H1 (cell line): Measurements from ENCODE around the gene CYP4F3. TPM values are rescaled to one million over a fixed set of nuclear protein-coding genes. Genes with fewer than 3 reads are reported as not detected.
"Not testable (repeated sequence)": the region's sequence is repeated elsewhere in the genome, so short reads cannot be mapped to it uniquely, and the experiment has no call there.

Experiments used
- CTCF ChIA-PET: fragments of 300-600 bp; sonication (Branson Sonifier 250); formaldehyde crosslinking; loops from one replicate; lab custom pipeline; 2021; ENCODE audit not compliant: partially characterized antibody; lab: Charles Lee
- POLR2A ChIA-PET: fragments of 300-600 bp; sonication (Branson Sonifier 250); formaldehyde crosslinking; loops from one replicate; lab custom pipeline; 2021; ENCODE audit warnings: inconsistent platforms; ENCODE audit not compliant: partially characterized antibody; lab: Charles Lee
- DNase-seq, 2 experiments: peaks; one replicate each; pipeline versions ENCODE4 v3.0.0 to v3.0.0-alpha.2; 2010 to 2022; ENCODE audit warnings: low spot score in 2 of 2, low read depth in 1 of 2, mixed read lengths in 1 of 2
- FAIRE-seq: peaks from 2 replicates; lab custom pipeline; 2011; peaks lifted over from hg19 to GRCh38; lab: Jason Lieb, UNC
- H2AFZ ChIP-seq: 2 replicates; pipeline ENCODE4 v1.8.1; 2012; ENCODE audit warnings: low read length, inconsistent platforms
- H2AK5ac ChIP-seq: 2 replicates; pipeline ENCODE4 v1.6.1; 2013; ENCODE audit warnings: low read depth, low read length
- H2BK120ac ChIP-seq: replicated peaks from 2 replicates; pipeline ENCODE3; 2013; ENCODE audit warnings: low read depth, low read length, inconsistent platforms
- H2BK12ac ChIP-seq: 2 replicates; pipeline ENCODE4 v1.6.1; 2013; ENCODE audit warnings: low read depth, low read length
- H2BK15ac ChIP-seq: 2 replicates; pipeline ENCODE4 v1.6.1; 2013; ENCODE audit warnings: low read length
- H2BK20ac ChIP-seq: 2 replicates; pipeline ENCODE4 v1.6.1; 2013; ENCODE audit warnings: low read length
- H2BK5ac ChIP-seq: 2 replicates; pipeline ENCODE4 v1.6.1; 2013; ENCODE audit warnings: low read depth, low read length
- H3K14ac ChIP-seq: 2 replicates; pipeline ENCODE4 v1.6.1; 2013; ENCODE audit warnings: inconsistent platforms; ENCODE audit not compliant: insufficient read length
- H3K18ac ChIP-seq: 2 replicates; pipeline ENCODE4 v1.6.1; 2013; ENCODE audit warnings: low read length; ENCODE audit errors: extremely low read depth
- H3K23ac ChIP-seq: 2 replicates; pipeline ENCODE4 v1.6.1; 2013; ENCODE audit warnings: inconsistent platforms; ENCODE audit not compliant: insufficient read length
- H3K23me2 ChIP-seq: 2 replicates; pipeline ENCODE4 v1.6.1; 2013; ENCODE audit warnings: low read depth, low read length
- H3K27ac ChIP-seq: 2 replicates; pipeline ENCODE4 v1.6.1; 2011; ENCODE audit warnings: low read depth, low read length, inconsistent platforms
- H3K27me3 ChIP-seq, 4 experiments: replicated peaks in 1 of 4; 1 replicate in 1 of 4; 2 replicates in 3 of 4; pipeline versions ENCODE4 v1.6.1 to v1.8.1; 2011 to 2013; ENCODE audit warnings: low read length in 3 of 4, mild to moderate bottlenecking in 3 of 4, inconsistent platforms in 2 of 4, mixed read lengths in 2 of 4, moderate library complexity in 1 of 4; ENCODE audit not compliant: control insufficient read depth in 3 of 4, insufficient read depth in 3 of 4; ENCODE audit errors: extremely low read depth in 1 of 4
- H3K36me3 ChIP-seq, 4 experiments: 2 replicates each; pipeline versions ENCODE4 v1.6.1 to v1.8.1; 2011 to 2013; ENCODE audit warnings: mild to moderate bottlenecking in 4 of 4, low read length in 3 of 4, moderate library complexity in 2 of 4, control low read depth in 1 of 4, inconsistent platforms in 1 of 4; ENCODE audit not compliant: insufficient read depth in 4 of 4, control insufficient read depth in 2 of 4
- H3K4ac ChIP-seq: replicated peaks from 2 replicates; pipeline ENCODE3; 2013; ENCODE audit warnings: low read length, low read depth, mixed read lengths, inconsistent platforms; ENCODE audit not compliant: insufficient read length
- H3K4me1 ChIP-seq, 4 experiments: replicated peaks in 1 of 4; 1 replicate in 1 of 4; 2 replicates in 3 of 4; pipeline versions ENCODE4 v1.6.1 to v1.8.1; 2011 to 2013; ENCODE audit warnings: low read length in 3 of 4, inconsistent platforms in 2 of 4, mixed read lengths in 1 of 4; ENCODE audit not compliant: insufficient read depth in 4 of 4, control insufficient read depth in 3 of 4
- H3K4me2 ChIP-seq, 2 experiments: 2 replicates each; pipeline versions ENCODE4 v1.6.1 to v1.8.1; 2011 to 2013; ENCODE audit warnings: low read depth in 2 of 2, low read length in 2 of 2, control low read depth in 1 of 2, inconsistent platforms in 1 of 2, mild to moderate bottlenecking in 1 of 2; ENCODE audit not compliant: insufficient read depth in 1 of 2
- H3K4me3 ChIP-seq, 4 experiments: fragments of 200-600, 300-600 bp in 1 of 4; sonication (generic), shearing (Covaris generic), sonication (Bioruptor Twin) in 1 of 4; 2 replicates each; pipeline versions ENCODE4 v1.5.1 to v1.8.1; 2011 to 2016; ENCODE audit warnings: low read length in 4 of 4, low read depth in 3 of 4, control low read depth in 2 of 4, inconsistent platforms in 2 of 4, mild to moderate bottlenecking in 2 of 4, mixed read lengths in 1 of 4, moderate library complexity in 1 of 4; ENCODE audit not compliant: insufficient read depth in 2 of 4; ENCODE audit errors: extremely low read depth in 1 of 4
- H3K56ac ChIP-seq: replicated peaks from 2 replicates; pipeline ENCODE3; 2013; ENCODE audit warnings: low read depth, mild to moderate bottlenecking, mixed read lengths, low read length, inconsistent platforms; ENCODE audit not compliant: insufficient read length
- H3K79me1 ChIP-seq: 2 replicates; pipeline ENCODE4 v1.6.1; 2013; ENCODE audit warnings: low read depth, low read length, control low read depth
- H3K79me2 ChIP-seq, 2 experiments: 2 replicates each; pipeline versions ENCODE4 v1.6.1 to v1.8.1; 2012 to 2013; ENCODE audit warnings: low read length in 2 of 2, mild to moderate bottlenecking in 2 of 2, inconsistent platforms in 1 of 2; ENCODE audit not compliant: insufficient read depth in 2 of 2, control insufficient read depth in 1 of 2
- H3K9ac ChIP-seq, 4 experiments: replicated peaks in 1 of 4; 1 replicate in 1 of 4; 2 replicates in 3 of 4; pipeline versions ENCODE4 v1.6.1 to v1.8.1; 2011 to 2013; ENCODE audit warnings: low read depth in 3 of 4, low read length in 3 of 4, control low read depth in 2 of 4, mild to moderate bottlenecking in 2 of 4, moderate library complexity in 2 of 4, inconsistent platforms in 1 of 4; ENCODE audit errors: extremely low read depth in 1 of 4
- H3K9me3 ChIP-seq, 2 experiments: 2 replicates each; pipeline versions ENCODE4 v1.6.1 to v1.8.1; 2012 to 2013; ENCODE audit warnings: mild to moderate bottlenecking in 2 of 2, moderate library complexity in 2 of 2, control low read depth in 1 of 2, inconsistent platforms in 1 of 2, low read depth in 1 of 2, low read length in 1 of 2, mixed read lengths in 1 of 2; ENCODE audit not compliant: insufficient read depth in 2 of 2
- H4K20me1 ChIP-seq, 2 experiments: replicated peaks in 1 of 2; 2 replicates each; pipeline versions ENCODE3 to v1.8.1; 2011 to 2013; ENCODE audit warnings: inconsistent platforms in 2 of 2, low read length in 2 of 2, mild to moderate bottlenecking in 1 of 2; ENCODE audit not compliant: insufficient read depth in 2 of 2, control insufficient read depth in 1 of 2
- H4K5ac ChIP-seq: 2 replicates; pipeline ENCODE4 v1.6.1; 2013; ENCODE audit warnings: low read length, low read depth, mixed read lengths, inconsistent platforms; ENCODE audit not compliant: insufficient read length
- H4K8ac ChIP-seq: 2 replicates; pipeline ENCODE4 v1.8.0; 2013; ENCODE audit warnings: mild to moderate bottlenecking, moderate library complexity, low read length, inconsistent platforms; ENCODE audit not compliant: insufficient read depth; ENCODE audit errors: extremely low read depth
- H4K91ac ChIP-seq: replicated peaks from 2 replicates; pipeline ENCODE3; 2013; ENCODE audit warnings: low read length, mixed read lengths, inconsistent platforms; ENCODE audit not compliant: insufficient read length
- WGBS, 2 experiments: shearing (Covaris generic) in 1 of 2; methylation state at CpG; one replicate each; pipeline versions ENCODE4 v1.1.6 to v1.1.7; 2013 to 2015; ENCODE audit warnings: low lambda C conversion rate in 2 of 2, mixed read lengths in 2 of 2, inconsistent platforms in 1 of 2, low coverage in 1 of 2, missing lambda C conversion rate in 1 of 2; ENCODE audit not compliant: insufficient replicate concordance in 2 of 2, insufficient coverage in 1 of 2, insufficient read length in 1 of 2; ENCODE audit errors: extremely low coverage in 1 of 2, missing lambda C conversion rate in 1 of 2; 5-methylcytosine and 5-hydroxymethylcytosine counted together
- polyA plus RNA-seq, 7 experiments: library from polyadenylated mRNA; depleted of rRNA in 3 of 7; stranded (reverse) in 5 of 7; unstranded in 2 of 7; fragments of >200 nt in 5 of 7; fragments of 200-250 nt in 2 of 7; gene quantifications; 1 replicate in 5 of 7; 2 replicates in 1 of 7; 4 replicates in 1 of 7; pipeline versions ENCODE4 v1.2.1 to v1.2.3, GENCODE V29; 2011 to 2013; ENCODE audit warnings: missing spikeins in 2 of 7, mixed read lengths in 2 of 7
- total RNA-seq: library from RNA; stranded (reverse); fragmentation: NEBNext Ultra II Directional; extraction: Animal tissue kit (Norgen Biotek cat#: 25700); gene quantifications from 2 replicates; pipeline ENCODE4 v1.2.1, GENCODE V29; 2021

The CYP4F3 gene
- total and polyA plus RNA-seq, 2 of the 8 experiments (the other 6 are each of a cell fraction or from before 2014, with no cell fraction given) = not detected

DNA sequence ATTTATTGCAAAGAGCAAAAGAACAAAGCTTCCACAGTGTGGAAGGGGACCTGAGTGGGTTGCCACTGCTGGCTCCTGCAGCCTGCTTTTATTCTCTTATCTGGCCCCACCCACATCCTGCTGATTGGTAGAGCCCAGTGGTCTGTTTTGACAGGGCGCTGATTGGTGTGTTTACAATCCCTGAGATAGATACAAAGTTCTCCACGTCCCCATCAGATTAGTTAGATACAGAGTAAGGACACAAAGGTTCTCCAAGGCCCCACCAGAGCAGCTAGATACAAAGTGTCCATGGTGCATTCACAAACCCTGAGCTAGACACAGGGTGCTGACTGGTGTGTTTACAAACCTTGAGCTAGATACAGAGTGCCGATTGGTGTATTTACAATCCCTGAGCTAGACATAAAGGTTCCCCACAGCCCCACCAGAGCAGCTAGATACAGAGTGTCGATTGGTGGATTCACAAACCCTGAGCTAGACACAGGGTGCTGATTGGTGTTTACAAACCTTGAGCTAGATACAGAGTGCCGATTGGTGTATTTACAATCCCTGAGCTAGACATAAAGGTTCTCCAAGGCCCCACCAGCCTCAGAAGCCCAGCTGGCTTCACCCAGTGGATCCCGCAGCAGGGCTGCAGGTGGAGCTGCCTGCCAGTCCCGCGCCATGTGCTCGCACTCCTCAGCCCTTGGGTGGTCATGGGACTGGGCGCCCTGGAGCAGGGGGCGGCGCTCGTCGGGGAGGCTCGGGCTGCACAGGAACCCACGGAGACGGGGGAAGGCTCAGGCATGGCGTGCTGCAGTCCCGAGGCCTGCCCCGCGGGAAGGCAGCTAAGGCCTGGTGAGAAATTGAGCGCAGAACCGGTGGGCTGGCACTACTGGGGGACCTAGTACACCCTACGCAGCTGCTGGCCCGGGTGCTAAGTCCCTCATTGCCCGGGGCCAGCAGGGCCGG lies 32.4 kb upstream of the CYP4F3 start:
- H3K18ac ChIP-seq, H4K91ac ChIP-seq, H2AK5ac ChIP-seq, H4K5ac ChIP-seq, H4K20me1 ChIP-seq, H3K27ac ChIP-seq, H3K9ac ChIP-seq, H3K27me3 ChIP-seq, H3K4me3 ChIP-seq, H3K36me3 ChIP-seq, H3K79me1 ChIP-seq, FAIRE-seq, H2BK5ac ChIP-seq, POLR2A ChIA-PET, H3K79me2 ChIP-seq, H2BK20ac ChIP-seq, H3K23me2 ChIP-seq, H4K8ac ChIP-seq, DNase-seq, H3K14ac ChIP-seq, H3K4ac ChIP-seq, H2BK12ac ChIP-seq, H3K56ac ChIP-seq, H2BK120ac ChIP-seq, H3K4me1 ChIP-seq, H3K4me2 ChIP-seq, H2AFZ ChIP-seq, H2BK15ac ChIP-seq, H3K23ac ChIP-seq: not testable (repeated sequence)
- peaks cover 39 to 56% of the 10 kb centered on the region in 2 experiments for H3K9me3 ChIP-seq
- CTCF ChIA-PET = interaction anchor here (1.4 kb wide), 1 partner anchor 545 kb away, joined by 4 read pairs; no protein-coding TSS in a partner anchor
- 88% methylated on average over 22 of the region's 27 CpGs; no CpG with 5 or more reads in 1 of the 2 experiments for WGBS, 2 experiments
